Measurements from ENCODE around the gene ZNF586.
"Not testable (repeated sequence)": the region's sequence is repeated elsewhere in the genome, so short reads cannot be mapped to it uniquely, and the experiment has no call there.

Gene ZNF586

GRCh38 chr19:57776764-57777296 is 7.4 kb downstream of the ZNF586 start:
- no peak for DNase-seq (ENCODE audit: low read depth)
- TF ChIP-seq, protein P1, sequence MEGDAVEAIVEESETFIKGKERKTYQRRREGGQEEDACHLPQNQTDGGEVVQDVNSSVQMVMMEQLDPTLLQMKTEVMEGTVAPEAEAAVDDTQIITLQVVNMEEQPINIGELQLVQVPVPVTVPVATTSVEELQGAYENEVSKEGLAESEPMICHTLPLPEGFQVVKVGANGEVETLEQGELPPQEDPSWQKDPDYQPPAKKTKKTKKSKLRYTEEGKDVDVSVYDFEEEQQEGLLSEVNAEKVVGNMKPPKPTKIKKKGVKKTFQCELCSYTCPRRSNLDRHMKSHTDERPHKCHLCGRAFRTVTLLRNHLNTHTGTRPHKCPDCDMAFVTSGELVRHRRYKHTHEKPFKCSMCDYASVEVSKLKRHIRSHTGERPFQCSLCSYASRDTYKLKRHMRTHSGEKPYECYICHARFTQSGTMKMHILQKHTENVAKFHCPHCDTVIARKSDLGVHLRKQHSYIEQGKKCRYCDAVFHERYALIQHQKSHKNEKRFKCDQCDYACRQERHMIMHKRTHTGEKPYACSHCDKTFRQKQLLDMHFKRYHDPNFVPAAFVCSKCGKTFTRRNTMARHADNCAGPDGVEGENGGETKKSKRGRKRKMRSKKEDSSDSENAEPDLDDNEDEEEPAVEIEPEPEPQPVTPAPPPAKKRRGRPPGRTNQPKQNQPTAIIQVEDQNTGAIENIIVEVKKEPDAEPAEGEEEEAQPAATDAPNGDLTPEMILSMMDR (IDR thresholded peaks at IDR 0.05; ENCODE audit: low read depth, low read length, missing control alignments) = no peak
- no peak overlapping the region for H3K4me3 ChIP-seq (ENCODE audit: low read depth, low read length)

GRCh38 chr19:57778336-57778735 is 8.9 kb downstream of the ZNF586 start:
- TF ChIP-seq, protein P1 (IDR thresholded peaks at IDR 0.05; ENCODE audit: low read depth, low read length, missing control alignments) = no peak
- DNase-seq (ENCODE audit: low read depth) = no peak
- H3K4me3 ChIP-seq (ENCODE audit: low read depth, low read length) = no peak overlapping the region

DNA sequence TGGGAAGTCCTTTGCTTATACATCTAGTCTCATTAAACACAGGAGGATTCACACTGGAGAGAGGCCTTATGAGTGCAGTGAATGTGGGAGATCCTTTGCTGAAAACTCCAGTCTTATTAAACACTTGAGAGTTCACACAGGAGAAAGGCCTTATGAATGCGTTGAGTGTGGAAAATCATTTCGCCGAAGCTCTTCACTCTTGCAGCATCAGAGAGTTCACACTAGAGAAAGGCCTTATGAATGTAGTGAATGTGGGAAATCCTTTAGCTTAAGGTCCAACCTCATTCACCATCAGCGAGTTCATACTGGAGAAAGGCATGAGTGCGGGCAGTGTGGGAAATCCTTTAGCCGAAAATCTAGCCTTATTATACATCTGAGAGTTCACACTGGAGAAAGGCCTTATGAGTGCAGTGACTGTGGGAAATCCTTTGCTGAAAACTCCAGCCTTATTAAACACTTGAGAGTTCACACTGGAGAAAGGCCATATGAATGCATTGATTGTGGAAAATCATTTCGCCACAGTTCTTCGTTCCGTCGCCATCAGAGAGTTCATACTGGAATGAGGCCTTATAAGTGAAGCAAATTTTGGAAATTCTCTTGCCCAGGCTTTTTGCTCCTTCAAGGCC is 9.9 kb downstream of the ZNF586 start:
- H3K4me3 ChIP-seq (ENCODE audit: low read depth, low read length) = no peak overlapping the region
- no peak for DNase-seq (ENCODE audit: low read depth)
- TF ChIP-seq, protein P1 (IDR thresholded peaks at IDR 0.05; ENCODE audit: low read depth, low read length, missing control alignments) = no peak

GRCh38 chr19:57786286-57786685 is 16.8 kb downstream of the ZNF586 start:
- no peak for DNase-seq (ENCODE audit: low read depth)
- H3K4me3 ChIP-seq (ENCODE audit: low read depth, low read length) = no peak overlapping the region
- TF ChIP-seq, protein P1 (IDR thresholded peaks at IDR 0.05; ENCODE audit: low read depth, low read length, missing control alignments) = no peak

- DNase-seq (ENCODE audit: low read depth) = no peak
- no peak overlapping the region for H3K4me3 ChIP-seq (ENCODE audit: low read depth, low read length)
- TF ChIP-seq, protein P1 (IDR thresholded peaks at IDR 0.05; ENCODE audit: low read depth, low read length, missing control alignments) = no peak
These were observed 17.4 kb downstream of the ZNF586 start for GRCh38 chr19:57786906-57787305.

- TF ChIP-seq, protein P1 (IDR thresholded peaks at IDR 0.05; ENCODE audit: low read depth, low read length, missing control alignments) = no peak
- no peak overlapping the region for H3K4me3 ChIP-seq (ENCODE audit: low read depth, low read length)
- DNase-seq (ENCODE audit: low read depth) = no peak
These were observed 18.7 kb downstream of the ZNF586 start for GRCh38 chr19:57788114-57788692.

DNA sequence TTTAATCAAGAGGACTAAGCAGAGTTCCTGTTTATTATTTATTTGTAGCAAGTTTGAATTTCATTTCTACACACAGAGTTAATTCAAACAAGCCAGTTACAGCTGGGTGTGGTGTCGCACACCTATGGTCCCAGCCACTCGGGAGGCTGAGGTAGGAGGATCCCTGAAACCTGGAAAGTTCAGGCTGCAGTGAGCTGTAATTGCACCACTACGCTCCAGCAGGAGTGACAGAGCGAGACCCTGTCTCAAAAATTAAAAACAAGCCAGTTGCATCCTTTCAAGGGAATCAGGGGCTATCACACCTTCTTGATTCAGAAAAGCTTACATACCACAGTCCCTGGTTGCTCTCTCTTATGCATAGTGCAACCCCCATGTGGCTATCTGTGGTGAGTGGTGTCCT is 19.8 kb downstream of the ZNF586 start:
- TF ChIP-seq, protein P1 (IDR thresholded peaks at IDR 0.05; ENCODE audit: low read depth, low read length, missing control alignments) = no peak
- DNase-seq (ENCODE audit: low read depth) = no peak

GRCh38 chr19:57796580-57796979 is 27.1 kb downstream of the ZNF586 start:
- not testable (repeated sequence) for H3K4me3 ChIP-seq (ENCODE audit: low read depth, low read length); DNase-seq (ENCODE audit: low read depth)

More for the DNA sequence above, 19.8 kb downstream of the ZNF586 start:
- H3K4me3 ChIP-seq (ENCODE audit: low read depth, low read length) = no peak overlapping the region
